ENCODE measurements around the gene CD58. TPM values are rescaled to one million over a fixed set of nuclear protein-coding genes. Genes with fewer than 3 reads are reported as not detected.
A peak's percentile ranks its signal among the peaks of the same experiment; 100 is the strongest.
"Not testable (repeated sequence)": the region's sequence is repeated elsewhere in the genome, so short reads cannot be mapped to it uniquely, and the experiment has no call there.

The CD58 gene
- total RNA-seq, 1 donor: 42.0 TPM

DNA sequence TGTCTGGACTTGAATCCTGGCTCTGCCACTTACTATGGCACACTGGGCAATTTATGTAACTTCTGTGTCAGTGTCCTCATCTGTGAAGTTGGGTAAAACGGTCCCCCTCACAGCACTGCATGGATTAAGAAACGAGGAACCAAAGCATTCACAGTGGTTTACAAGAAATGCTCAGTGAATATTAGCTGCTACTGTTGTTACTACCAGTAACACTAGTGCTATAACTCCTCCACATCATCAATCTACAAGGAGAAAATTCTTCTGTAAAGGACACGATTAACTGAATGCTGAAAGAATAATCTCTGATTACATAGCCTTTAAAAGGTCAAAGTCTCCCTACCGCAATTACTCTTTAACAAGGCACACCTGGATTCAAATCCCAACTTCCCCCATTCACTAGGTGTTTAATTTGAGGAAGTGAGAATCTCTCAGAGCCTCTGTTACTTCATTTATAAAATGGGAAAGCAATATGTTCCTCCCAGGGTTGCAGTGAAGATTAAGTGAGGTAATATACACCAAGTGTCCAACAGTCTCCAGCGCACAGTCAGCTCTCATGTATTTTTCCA lies 26.0 kb upstream of the CD58 start:
- DNase-seq (ENCODE audit: low read depth); H3K4me3 ChIP-seq (ENCODE audit: low read depth, low read length): not testable (repeated sequence)

DNA sequence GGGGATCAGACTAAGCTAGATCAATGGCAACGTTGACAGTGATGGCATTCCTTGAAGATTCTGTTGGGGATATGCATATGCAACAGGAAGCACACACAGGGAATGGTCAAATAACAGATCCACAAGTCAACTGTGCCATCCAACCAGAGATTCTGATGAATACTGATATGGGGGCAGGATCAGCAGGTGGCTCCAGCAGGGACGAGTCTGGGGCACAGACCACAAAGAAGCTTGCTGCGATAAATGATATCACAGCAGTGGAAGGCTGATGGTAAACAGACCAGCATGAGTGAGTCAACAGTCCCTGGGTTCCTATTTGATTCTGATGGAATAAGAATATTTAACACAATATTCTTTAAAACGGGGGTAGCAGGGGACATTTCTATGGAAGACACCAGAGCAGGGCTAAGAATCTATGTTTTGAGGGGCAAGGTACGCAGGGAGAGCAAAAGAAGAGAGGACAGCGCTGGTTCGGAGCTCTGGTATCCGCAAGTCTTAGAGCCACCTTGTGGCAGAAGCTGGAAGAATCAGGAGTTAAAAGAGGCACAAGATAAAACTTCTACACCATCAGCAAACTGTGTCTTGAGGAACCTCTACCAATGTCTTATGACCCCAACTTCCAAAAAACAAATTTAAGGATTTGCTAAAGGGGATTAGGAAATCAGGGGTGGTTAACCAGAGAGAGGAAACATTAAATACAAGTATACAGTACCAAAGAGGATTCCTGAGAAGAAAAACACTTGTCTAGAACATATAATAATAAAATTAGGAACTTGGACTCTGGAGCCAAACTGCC lies 25.3 kb upstream of the CD58 start:
- TF ChIP-seq, protein P1, sequence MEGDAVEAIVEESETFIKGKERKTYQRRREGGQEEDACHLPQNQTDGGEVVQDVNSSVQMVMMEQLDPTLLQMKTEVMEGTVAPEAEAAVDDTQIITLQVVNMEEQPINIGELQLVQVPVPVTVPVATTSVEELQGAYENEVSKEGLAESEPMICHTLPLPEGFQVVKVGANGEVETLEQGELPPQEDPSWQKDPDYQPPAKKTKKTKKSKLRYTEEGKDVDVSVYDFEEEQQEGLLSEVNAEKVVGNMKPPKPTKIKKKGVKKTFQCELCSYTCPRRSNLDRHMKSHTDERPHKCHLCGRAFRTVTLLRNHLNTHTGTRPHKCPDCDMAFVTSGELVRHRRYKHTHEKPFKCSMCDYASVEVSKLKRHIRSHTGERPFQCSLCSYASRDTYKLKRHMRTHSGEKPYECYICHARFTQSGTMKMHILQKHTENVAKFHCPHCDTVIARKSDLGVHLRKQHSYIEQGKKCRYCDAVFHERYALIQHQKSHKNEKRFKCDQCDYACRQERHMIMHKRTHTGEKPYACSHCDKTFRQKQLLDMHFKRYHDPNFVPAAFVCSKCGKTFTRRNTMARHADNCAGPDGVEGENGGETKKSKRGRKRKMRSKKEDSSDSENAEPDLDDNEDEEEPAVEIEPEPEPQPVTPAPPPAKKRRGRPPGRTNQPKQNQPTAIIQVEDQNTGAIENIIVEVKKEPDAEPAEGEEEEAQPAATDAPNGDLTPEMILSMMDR (IDR thresholded peaks at IDR 0.05; ENCODE audit: insufficient read depth, low read length): peak; percentile 46
- DNase-seq (ENCODE audit: low read depth): peak; percentile 50
- H3K4me3 ChIP-seq (ENCODE audit: low read depth, low read length): not testable (repeated sequence)

DNA sequence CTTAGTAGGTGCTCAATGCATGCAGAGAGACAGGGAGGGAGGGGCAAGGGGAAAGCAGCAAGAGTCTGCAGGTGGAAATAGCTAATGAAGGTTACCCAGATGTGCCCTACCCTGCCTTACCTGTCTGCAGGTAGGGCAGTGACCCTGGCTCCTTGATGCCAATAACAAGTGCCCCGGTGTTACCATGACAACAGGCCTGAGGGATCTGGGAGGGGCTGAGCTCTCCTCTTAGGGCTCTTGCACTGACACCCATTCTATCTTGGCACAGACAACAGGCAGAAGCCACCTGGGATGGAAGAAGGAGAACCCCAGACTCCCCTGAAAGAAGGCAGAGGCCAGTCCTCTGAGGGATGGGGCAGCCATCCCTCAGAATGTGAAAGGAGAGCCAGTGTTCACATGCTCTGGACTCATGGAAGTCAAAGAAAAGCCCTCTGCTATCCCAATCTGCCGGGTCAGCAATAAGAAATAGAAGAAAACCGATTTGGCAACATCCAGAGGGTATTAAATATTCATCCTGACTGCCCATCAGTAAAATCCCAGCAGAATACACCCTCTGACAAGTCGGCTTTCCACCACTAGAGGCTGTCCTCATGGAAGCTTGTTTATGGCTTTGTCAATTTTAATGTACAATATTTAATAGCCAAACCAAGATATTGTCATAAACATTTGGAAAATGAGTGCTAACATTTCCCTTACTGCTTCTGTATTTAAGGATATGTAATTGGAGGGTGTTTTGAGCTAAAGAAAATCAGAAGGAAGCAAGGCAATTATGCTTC lies 24.4 kb upstream of the CD58 start:
- TF ChIP-seq, protein P1 (IDR thresholded peaks at IDR 0.05; ENCODE audit: insufficient read depth, low read length): peak; percentile 61
- not testable (repeated sequence) for H3K4me3 ChIP-seq (ENCODE audit: low read depth, low read length)
- DNase-seq (ENCODE audit: low read depth): peak; percentile 19

DNA sequence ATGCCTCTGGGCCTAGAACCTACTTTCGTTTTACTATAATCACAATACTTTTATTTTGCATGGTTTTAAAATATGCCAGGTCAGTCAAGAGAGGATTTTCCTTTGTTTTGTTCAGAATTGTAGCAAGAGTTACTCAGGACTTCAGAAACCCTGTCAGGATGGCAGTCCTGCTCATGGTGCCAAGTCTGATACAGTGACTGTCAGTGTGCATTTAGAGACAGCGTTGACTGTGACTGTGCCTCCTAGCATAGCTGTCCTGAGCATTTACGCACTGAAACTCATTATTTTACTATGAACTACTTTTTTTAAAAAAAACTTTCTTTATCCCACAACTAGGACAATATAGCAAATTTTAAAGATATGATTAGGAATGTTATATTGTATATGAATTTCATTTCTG lies 23.2 kb upstream of the CD58 start:
- not testable (repeated sequence) for DNase-seq (ENCODE audit: low read depth); H3K4me3 ChIP-seq (ENCODE audit: low read depth, low read length)

DNA sequence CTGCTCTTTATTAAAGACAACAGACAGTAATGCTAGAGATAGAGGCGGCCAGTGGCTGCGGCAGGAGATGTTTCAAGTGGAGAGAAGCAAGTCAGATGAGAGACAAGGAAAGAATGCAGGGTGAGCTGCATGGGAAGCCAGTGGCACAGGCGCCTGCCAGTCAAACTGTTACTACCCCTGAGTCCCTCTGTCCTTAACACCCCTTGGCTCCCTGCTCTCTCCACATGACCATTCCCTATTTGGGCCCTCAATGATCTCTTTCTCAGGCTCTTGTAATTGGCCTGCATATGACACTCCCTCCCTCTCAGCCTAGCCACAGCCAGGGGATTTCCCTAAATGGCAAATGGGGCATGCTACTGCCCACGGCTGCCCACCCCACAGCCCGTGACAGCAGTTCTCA lies 22.6 kb upstream of the CD58 start:
- DNase-seq (ENCODE audit: low read depth); H3K4me3 ChIP-seq (ENCODE audit: low read depth, low read length): not testable (repeated sequence)

DNA sequence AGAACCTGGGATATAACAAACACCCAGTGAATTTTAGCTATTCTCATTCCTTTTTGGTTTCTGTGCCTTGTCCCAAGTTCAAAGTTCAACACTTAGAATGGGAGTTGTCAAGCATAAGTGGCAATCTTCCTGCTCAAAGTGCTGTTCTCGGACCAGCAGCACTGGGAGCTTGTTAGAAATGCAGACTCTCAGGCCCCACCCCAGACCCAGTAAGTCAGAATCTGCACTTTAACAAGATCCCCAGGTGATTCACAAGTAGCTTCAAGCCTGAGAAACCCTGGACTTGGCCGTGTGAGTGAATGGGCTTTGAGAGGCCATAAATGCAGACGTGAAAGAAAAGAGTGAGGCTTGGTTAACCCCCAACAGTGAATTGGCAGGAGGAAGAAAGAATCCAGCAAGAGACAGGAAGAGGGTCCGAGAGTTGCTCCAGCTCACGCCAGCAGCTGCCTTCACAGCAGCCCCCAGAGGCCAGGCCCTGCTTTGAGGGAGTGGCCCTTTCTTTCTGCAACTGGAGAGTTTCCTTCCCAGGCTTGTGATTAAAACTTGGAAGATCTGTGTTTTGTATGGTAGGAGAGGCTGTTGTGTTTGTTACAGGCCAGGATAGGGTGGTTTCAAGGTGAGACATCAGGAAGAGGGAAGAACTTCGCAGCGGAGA lies 21.3 kb upstream of the CD58 start:
- not testable (repeated sequence) for H3K4me3 ChIP-seq (ENCODE audit: low read depth, low read length); DNase-seq (ENCODE audit: low read depth)

DNA sequence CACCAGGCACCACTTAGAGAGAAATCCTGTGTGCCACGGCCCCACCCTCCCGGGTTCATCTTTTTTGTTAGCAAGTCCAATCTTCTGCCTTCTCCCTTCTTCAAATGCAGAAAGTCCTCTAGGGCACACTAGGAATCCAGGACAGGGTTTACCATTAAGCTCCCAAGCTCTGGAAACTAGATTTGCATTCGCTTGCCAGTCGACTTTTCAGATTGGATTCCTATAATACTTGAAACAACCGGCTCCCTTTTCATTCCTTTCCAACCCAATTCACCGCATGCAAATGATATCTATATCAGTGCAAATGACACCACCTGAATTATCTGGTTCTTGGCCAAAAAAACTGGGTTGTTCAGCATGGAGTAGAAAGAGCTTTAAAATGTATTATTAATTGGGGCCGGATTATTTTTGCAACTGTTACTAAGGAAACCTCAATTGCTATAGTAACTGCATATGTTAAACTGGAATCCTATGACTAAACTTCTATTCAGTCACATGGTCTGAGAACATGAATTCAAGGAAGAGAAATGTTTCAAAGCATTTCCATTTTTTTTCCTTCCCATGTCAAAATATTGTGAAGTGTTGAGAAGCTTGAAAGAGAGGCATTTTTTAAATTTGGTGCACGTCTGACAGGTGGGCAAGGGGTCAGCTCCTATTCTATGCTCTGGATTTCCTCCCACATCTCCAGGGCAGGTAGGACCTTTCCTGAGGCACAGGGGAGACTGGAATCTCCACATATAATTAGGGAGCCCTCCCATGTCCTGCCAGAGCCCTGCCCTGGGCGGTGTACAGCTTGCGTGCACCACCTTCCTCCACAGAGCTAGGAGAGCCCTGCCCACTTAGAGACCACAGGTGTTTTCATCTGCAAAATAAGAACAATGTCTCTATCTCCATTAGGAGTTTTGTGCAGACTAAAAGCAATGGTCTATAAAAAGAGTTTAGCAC lies 20.5 kb upstream of the CD58 start:
- DNase-seq (ENCODE audit: low read depth); H3K4me3 ChIP-seq (ENCODE audit: low read depth, low read length): not testable (repeated sequence)

DNA sequence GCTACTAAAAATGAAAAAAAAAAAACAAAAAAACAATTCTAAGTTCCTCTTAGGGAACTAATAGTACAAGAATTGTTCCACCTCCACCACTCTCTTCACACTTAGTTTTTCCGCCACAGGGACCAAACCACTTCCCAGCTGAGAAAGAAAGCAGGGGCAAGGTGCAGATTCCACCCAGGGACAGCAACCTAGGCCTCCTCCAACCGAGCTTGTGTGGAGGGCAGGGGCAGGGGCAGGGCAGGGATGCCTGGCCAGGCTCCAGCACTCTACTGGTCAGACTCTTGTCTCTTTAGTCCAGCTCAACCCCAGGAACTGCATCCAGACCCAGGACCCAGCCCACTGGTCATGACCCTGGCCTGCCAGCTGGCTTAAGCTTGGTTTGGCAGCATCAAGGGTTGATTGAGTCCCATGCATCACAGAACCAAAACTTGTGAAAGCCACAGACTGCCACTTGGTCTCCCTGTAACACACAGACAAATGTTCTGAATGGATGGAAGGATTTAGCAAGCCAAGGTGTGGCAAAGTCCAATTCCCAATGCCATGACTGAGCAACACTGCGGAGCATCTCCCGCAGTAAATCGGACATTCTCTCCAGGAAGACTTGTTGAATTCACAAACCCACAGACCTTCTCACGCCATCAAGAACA lies 19.7 kb upstream of the CD58 start:
- DNase-seq (ENCODE audit: low read depth); H3K4me3 ChIP-seq (ENCODE audit: low read depth, low read length): not testable (repeated sequence)

DNA sequence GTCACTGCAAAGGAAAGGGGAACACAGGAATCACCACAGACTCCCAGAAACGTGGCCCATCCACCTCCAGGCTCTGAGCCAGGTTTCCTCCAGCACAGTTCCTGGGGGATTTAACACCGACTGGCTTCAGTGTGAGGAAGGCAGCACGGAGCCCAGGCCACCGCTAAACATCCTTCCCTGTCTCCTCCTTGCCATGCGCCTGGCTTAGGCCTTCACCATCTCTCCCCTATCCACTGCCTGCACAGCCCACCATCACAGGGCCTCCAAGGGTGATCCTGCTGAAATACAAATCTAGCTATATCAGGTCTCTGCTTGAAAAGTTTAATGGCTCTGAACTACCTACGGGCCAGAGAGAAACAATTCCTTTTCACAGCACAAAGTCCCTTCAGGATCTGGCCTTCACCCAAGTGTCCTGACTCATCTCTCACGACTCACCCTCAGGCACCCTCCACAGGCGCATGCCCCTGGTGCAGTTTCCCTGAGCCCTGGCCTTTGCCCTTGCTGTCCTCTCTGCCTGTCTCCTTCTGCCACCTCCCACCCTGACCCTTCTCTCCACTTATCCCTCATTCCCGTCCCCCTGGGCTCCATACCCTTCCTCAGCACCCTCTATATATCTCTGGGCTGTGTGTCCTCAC lies 18.4 kb upstream of the CD58 start:
- DNase-seq (ENCODE audit: low read depth); H3K4me3 ChIP-seq (ENCODE audit: low read depth, low read length): not testable (repeated sequence)

All from fibroblast of the aortic adventitia (primary cell).